ENCODE data around the gene NEXN. TPM values are rescaled to one million over a fixed set of nuclear protein-coding genes. Genes with fewer than 3 reads are reported as not detected.

The NEXN gene
- total and polyA plus RNA-seq, 12 donors = 6.5 to 50.6 (median 17.1) TPM

- peaks cover 0 to 12% of the 10 kb centered on the region in 2 donors for H3K36me3 ChIP-seq (replicated peaks in 1 of 2)
- H3K4me3 ChIP-seq = no peak overlapping the region
- H3K27me3 ChIP-seq = no peaks in the 10 kb centered on the region
- no peaks in the 10 kb centered on the region for H3K9me3 ChIP-seq (replicated peaks in 1 of 3)
- intact Hi-C loops (cut with DNase I) = no loop called here
- no peak overlapping the region for H3K27ac ChIP-seq
- TF ChIP-seq POLR2A (IDR thresholded peaks at IDR 0.05) (no peak), CTCF (IDR thresholded peaks at IDR 0.05) (no peak)
- DNase-seq = no peak
- no peaks in the 10 kb centered on the region for H3K4me1 ChIP-seq (replicated peaks in 1 of 2)
Observed at GRCh38 chr1:77938651-77939050, 50.2 kb downstream of the NEXN start.

- intact Hi-C loops (cut with DNase I) = no loop called here
- TF ChIP-seq POLR2A (IDR thresholded peaks at IDR 0.05) (no peak), CTCF (IDR thresholded peaks at IDR 0.05) (no peak)
- Histone ChIP-seq H3K27ac (no peak overlapping the region), H3K36me3 (replicated peaks in 1 of 2) (peaks cover 0 to 30% of the 10 kb centered on the region in 2 donors), H3K4me1 (replicated peaks in 1 of 2) (no peaks in the 10 kb centered on the region), H3K4me3 (no peak overlapping the region), H3K27me3 (no peaks in the 10 kb centered on the region), H3K9me3 (replicated peaks in 1 of 3) (no peaks in the 10 kb centered on the region)
- WGBS, 4 donors = 91 to 96% (median 93%) methylated on average over 4 of the region's 4 CpGs
- DNase-seq = no peak
Observed at GRCh38 chr1:77940921-77941570, 52.6 kb downstream of the NEXN start.

- H3K4me1 ChIP-seq (replicated peaks in 1 of 2) = no peaks in the 10 kb centered on the region
- H3K36me3 ChIP-seq (replicated peaks in 1 of 2) = peaks cover 0 to 46% of the 10 kb centered on the region in 2 donors
- TF ChIP-seq POLR2A (IDR thresholded peaks at IDR 0.05) (no peak), CTCF (IDR thresholded peaks at IDR 0.05) (no peak)
- no peak overlapping the region for H3K4me3 ChIP-seq
- 92 to 99% (median 97%) methylated on average over 4 of the region's 4 CpGs for WGBS, 4 donors
- no peaks in the 10 kb centered on the region for H3K9me3 ChIP-seq (replicated peaks in 1 of 3)
- DNase-seq = no peak
- intact Hi-C loops (cut with DNase I) = no loop called here
- no peaks in the 10 kb centered on the region for H3K27me3 ChIP-seq
- no peak overlapping the region for H3K27ac ChIP-seq
Observed at GRCh38 chr1:77942400-77943140, 54.1 kb downstream of the NEXN start.

GRCh38 chr1:77945345-77945744, 56.9 kb downstream of the NEXN start:
- no peak overlapping the region for H3K4me3 ChIP-seq
- no peaks in the 10 kb centered on the region for H3K9me3 ChIP-seq (replicated peaks in 1 of 3)
- no peak for TF ChIP-seq CTCF (IDR thresholded peaks at IDR 0.05)
- no peak for TF ChIP-seq POLR2A (IDR thresholded peaks at IDR 0.05)
- H3K27me3 ChIP-seq = no peaks in the 10 kb centered on the region
- peaks cover 0 to 57% of the 10 kb centered on the region in 2 donors for H3K36me3 ChIP-seq (replicated peaks in 1 of 2)
- H3K4me1 ChIP-seq (replicated peaks in 1 of 2) = peaks cover 0 to 10% of the 10 kb centered on the region in 2 donors
- 83 to 87% (median 84%) methylated on average over 2 of the region's 2 CpGs for WGBS, 4 donors
- intact Hi-C loops (cut with DNase I) = no loop called here
- no peak for DNase-seq
- H3K27ac ChIP-seq = no peak overlapping the region
